GM19099 (cell line): Measurements from ENCODE around the gene ABHD1.

ENCODE experiments used
- POLR2A ChIP-seq: IDR thresholded peaks from 3 replicates; pipeline ENCODE4 v1.6.1; 2011; ENCODE audit warnings: low read depth; ENCODE audit not compliant: insufficient read length; ENCODE audit errors: extremely low read depth

The ABHD1 gene

DNA sequence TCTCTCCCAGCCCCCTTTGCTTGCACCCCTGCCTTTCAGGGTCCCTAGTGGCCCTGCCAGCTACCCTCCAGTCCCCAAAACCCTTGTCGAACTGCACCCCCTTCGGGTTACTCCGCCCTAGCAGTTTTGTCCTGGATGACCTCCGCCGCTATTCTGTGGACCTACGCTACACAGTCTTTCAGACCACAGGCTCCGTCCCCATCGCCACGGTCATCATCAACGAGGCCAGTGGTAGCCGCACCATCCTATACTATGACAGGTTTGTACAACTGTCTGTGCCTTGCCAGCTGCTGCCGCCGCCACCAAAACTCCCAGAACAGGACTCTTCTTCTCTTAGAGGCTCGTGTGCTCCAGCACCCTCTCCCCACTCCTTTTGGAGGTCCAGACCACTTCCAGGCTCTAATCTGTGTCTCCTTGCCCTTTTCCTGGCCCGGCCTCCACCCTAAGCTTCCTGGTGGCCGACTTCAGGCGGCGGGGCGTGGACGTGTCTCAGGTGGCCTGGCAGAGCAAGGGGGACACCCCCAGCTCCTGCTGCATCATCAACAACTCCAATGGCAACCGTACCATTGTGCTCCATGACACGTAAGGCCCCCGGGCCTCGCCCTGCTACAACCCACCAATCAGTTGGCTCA lies 29.1 kb upstream of the ABHD1 start:
- TF ChIP-seq POLR2A: no peak

DNA sequence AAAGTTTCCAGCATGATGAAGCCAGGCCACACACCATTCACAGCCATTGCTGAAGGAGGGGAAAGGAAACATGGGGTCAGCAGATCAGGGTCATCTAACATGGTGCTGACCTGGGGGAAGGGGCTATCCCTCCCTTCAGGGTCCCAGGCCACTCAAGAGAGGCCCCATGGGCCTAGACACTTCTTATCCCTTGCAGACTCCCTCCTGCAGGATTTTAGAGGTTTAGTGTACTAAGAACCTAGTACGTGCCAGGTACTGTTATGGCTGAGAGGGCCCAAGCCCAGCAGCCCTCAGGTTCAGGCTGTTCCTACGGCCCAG lies 28.2 kb upstream of the ABHD1 start:
- no peak for TF ChIP-seq POLR2A

DNA sequence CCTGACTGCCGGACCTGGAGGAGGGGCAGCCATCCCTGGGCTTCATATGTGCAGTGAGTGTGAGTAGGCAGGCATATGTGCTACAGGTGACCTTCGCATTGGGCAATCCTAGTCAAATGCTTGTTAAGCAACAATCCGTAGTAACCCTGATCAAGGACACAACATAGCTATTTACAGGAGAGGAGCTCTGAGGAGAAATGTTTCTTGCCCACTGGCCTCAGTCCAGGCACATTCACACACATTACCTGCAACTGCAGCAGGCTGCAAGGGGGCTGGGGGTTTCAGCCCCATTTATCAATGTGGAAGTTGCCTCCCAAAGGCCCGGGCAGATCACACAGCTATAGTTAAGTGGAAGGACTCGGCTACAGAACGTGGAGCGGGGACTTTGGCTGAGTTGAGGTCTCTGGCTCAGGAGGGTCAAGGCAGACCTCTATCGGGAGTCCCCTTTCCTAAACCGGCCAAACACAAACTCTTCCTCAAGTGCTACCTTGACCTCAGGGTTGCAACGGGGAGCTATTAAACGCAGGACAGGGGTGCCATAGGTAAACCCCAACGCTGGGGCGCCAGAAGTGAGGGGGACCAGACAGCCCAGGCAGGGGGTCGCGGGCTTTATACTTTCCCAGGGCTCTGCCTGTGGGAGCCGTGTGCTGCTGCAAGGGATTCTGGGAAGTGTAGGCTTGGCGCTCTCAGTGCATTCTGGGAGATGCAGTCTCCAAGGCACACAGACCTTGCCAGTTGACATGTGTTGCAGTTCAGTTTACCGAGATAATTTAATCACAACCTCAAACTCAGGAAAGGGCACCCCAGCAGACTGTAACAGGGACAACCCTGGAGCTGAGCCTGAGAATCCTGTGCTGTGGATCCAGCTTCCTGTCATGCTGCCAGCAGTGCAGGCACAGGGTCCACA lies 27.6 kb upstream of the ABHD1 start:
- no peak for TF ChIP-seq POLR2A

DNA sequence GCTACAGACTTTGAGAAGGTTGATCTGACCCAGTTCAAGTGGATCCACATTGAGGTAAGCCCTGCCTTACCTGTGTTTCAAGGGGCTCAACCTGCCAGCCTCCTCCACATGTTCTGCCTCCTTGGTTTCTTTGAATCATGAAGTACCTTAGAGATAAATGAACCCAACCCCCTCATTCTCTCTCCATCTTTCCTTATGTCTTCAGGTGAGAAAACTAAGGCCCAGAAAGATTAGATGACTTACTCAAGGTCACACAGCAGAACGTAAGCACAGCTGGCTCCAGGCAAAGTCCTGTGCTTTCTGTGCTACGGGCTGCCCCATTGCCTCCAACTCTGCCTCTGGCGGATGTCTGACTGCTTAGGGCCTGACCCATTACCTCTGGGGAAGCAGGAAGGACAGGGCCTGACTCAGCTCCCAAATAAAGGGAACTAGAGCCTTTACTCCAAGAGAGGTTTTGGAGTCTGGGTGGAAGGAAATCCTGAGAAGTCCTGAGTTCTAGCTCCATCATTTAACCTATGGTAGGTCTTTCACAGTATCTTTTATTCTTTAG lies 26.8 kb upstream of the ABHD1 start:
- no peak for TF ChIP-seq POLR2A

DNA sequence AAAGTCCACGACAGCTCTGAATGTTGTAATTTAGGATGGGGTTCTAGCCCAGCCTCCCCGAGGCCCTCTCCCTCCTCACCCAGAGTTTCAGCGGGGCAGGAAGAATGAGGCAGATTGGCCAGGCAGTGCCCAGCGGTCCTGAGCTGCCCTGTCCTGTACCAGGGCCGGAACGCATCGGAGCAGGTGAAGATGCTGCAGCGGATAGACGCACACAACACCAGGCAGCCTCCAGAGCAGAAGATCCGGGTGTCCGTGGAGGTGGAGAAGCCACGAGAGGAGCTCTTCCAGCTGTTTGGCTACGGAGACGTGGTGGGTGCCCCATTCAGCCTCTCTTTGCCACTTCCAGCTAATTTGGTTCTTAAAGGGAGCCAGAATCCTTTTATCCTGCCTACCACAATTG lies 26.3 kb upstream of the ABHD1 start:
- no peak for TF ChIP-seq POLR2A

DNA sequence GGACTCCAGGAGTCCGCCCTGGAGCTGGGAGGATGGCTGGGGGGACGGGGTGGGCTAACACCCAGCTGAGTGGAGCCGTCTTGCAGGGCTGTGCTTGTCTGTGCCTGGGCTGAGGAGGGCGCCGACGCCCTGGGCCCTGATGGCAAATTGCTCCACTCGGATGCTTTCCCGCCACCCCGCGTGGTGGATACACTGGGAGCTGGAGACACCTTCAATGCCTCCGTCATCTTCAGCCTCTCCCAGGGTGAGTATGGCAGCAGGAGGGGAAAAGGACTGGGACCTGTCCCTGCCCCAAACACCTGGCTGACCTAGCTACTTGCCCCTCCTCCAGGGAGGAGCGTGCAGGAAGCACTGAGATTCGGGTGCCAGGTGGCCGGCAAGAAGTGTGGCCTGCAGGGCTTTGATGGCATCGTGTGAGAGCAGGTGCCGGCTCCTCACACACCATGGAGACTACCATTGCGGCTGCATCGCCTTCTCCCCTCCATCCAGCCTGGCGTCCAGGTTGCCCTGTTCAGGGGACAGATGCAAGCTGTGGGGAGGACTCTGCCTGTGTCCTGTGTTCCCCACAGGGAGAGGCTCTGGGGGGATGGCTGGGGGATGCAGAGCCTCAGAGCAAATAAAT lies 24.2 kb upstream of the ABHD1 start:
- no peak for TF ChIP-seq POLR2A

DNA sequence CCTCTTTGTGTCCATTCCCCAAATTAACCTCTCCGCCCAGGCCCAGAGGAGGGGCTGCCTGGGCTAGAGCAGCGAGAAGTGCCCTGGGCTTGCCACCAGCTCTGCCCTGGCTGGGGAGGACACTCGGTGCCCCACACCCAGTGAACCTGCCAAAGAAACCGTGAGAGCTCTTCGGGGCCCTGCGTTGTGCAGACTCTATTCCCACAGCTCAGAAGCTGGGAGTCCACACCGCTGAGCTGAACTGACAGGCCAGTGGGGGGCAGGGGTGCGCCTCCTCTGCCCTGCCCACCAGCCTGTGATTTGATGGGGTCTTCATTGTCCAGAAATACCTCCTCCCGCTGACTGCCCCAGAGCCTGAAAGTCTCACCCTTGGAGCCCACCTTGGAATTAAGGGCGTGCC lies 23.6 kb upstream of the ABHD1 start:
- TF ChIP-seq POLR2A: no peak

DNA sequence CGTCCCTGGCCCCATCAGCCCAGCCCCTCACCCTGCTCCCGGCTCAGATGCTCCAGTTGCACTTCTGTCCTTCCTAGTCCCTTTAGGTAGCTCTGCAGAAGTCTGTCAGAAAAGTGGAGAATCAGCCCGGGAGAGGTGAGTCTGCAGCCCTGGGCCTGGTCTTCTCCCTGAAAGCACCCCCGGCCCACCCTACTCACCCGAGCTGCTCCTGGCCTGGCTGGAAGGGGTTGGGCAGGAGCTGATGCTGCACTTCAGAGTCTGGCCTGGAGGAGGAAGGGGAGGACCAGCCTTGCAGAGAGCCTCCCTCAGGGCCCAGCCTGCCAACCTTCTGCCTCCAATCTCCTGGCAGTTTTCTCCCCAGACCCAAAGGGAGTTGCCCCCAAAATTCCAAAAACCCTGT lies 21.3 kb upstream of the ABHD1 start:
- TF ChIP-seq POLR2A: no peak

DNA sequence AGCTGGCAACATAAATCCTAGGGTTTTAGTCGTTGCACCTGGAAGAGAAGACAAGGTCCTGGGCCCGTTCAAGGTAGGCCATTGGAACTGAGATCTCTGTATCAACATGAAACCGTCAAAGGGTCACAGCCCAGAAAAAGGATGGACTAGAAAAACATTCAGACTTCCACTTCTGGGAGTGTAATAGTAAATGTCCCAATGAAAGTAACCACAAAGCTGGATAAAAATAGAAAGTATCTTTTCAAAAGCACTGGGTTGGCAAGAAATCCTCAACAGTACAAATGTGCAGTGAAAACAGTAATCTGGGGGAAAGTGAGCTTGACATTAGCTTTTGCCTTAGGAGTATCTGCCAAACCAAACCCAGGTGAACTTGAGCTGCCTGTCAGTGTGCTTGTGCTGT lies 17.6 kb upstream of the ABHD1 start:
- no peak for TF ChIP-seq POLR2A

DNA sequence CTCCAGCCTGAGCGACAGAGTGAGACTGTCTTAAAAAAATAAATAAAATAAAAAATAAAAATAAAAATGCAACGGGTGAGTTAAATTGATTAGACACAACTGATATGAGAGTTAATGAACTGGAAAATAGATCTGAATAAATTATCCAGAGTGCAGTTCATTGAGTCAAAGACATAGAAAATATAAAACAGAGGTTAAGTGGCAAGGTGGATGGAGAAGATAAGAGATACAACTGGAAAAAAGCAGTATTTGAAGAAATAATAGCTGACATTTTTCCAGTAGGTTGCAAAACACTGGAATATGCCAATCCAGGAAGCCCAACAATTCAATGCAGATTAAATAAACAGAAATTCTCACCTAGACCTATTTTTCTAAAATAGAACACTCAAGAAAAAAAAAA lies 15.4 kb upstream of the ABHD1 start:
- no peak for TF ChIP-seq POLR2A

DNA sequence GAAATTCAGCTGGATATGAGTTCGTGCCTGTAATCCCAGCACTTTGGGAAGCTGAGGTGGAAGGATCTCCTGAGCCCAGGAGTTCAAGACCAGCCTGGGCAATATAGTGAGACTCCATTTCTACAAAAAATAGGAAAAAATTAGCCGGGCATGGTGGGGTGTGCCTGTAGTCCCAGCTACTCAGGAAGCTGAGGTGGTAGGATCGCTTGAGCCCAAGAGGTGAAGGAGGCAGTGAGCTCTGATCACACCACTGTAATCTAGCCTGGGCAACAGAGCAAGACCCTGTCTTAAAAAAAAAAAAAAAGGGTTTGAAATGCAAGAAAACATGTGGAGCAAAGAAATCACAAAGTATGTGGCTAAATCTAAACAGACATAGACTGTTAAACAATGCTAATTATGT lies 14.5 kb upstream of the ABHD1 start:
- no peak for TF ChIP-seq POLR2A

DNA sequence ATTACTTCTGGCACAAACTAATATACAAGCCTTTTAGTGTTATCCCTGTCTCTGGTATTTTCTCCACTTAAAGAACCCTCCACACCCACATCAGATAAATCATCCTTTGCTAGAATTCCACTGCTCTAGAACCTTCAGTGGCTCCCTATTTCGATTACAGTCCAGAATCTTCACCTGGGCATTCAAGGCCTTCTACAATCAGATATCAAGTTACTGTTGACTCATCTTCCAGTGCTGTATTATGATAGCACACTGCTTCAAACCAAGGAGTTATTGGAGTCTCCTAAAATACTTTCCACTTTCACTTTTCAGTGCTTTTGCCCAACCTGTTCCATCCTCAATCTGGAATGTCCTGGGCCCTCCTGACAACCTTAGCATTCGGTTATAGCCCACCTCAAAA lies 8.1 kb upstream of the ABHD1 start:
- no peak for TF ChIP-seq POLR2A

DNA sequence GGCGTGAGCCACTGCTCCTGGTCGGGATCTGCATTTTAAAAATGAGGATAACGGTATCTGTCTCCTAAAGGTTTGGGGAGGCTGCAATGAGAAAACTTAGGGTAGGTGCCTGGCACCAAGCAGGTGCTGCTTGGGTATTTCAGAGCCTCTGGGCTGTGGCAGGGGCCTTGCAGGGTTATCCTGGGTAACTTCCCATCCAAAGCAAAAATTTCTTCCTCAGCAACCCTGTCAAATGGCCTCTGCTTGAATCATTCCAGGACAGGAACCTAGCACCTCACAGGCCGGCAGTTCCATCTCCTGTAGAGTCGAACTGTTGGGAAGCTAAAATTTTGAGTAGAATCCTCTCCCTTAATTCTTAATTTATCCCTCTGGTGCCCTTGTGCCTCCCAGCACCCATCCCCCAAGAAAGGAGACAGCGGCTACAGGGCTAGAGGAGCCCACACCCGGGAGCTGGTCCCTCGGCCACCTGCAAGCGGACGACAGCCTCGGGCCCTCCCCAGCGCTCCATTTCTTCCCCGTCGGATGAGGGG lies 5.6 kb upstream of the ABHD1 start:
- TF ChIP-seq POLR2A: no peak

DNA sequence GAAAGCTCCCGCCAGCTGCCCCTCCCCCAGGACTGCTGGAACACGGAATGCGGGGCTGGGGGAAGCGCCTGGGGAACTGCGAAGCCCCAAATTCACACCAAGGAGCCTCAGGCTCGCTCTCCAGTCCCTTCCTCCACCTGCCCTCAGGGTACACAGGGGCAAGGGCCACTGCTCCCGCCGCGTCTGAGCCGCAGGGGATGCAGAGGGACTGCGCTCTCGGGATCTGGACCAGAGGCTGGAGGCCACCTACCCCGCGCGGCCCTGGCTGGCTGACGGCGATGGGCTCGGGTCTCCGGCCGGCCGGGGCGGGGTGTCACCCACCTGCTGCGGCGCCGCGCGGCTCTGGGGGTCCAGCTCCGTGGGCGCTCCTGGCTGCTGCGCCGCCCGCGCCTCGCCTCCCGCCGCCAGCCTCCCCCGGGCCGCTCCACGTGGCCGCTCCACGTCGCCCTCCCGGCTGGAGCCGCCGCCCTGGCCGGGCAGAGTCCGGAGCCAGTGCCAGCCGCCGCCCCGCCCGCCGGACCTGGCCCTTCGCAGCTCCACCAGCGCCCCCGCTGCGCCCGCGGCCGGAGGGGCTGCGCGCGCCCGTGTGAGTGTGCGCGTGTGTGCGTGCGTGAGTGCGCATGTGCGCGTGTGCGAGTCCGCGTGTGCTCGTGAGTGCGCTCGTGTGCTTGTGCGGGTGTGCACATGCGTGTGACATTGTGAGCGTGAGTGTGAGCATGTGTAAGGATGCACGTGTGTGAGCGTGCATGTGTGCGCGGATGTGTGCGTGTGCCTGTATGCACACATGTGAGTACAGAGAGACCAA lies 4.9 kb upstream of the ABHD1 start, which contains the start of gene CGREF1:
TSS of gene CGREF1 (minus strand) at position 604 of the 805 bp plus-strand sequence. CDS start 14,762 bp downstream, outside the sequence.
- TF ChIP-seq POLR2A: no peak

DNA sequence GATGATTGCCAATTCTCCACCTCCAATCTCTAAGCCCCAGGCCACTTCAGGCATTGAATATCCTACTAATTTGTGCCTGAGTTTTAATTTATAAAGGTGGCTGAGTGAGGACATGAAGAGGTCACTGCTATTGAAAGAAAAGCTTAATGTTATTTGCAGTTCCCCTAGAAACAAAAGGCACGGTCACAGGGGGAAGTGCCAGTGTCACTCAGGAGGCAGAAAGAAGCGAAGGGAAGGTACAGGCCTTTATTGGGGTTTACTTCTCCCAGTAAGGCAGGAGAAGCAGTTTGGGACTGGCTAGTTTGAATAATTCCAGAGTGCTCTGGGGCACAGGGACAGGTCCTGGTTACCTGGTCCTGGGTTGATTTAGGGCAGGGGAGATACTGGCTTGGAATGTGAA lies 1.7 kb upstream of the ABHD1 start:
- TF ChIP-seq POLR2A: no peak
